ENCODE measurements around the gene LSM14A.
A peak's percentile ranks its signal among the peaks of the same experiment; 100 is the strongest.
"Not testable (repeated sequence)": the region's sequence is repeated elsewhere in the genome, so short reads cannot be mapped to it uniquely, and the experiment has no call there.

The LSM14A gene

GRCh38 chr19:34193439-34193838, 21.1 kb downstream of the LSM14A start:
- no peak for DNase-seq

- DNase-seq: no peak
Observed at GRCh38 chr19:34193876-34194275, 21.6 kb downstream of the LSM14A start.

- DNase-seq: no peak
Observed at GRCh38 chr19:34201133-34201532, 28.8 kb downstream of the LSM14A start.

- DNase-seq: not testable (repeated sequence)
Observed at GRCh38 chr19:34205324-34205723, 33.0 kb downstream of the LSM14A start.

- no peak for DNase-seq
Observed at GRCh38 chr19:34208291-34208884, 36.1 kb downstream of the LSM14A start.

- no peak for DNase-seq
Observed at GRCh38 chr19:34209726-34210125, 37.4 kb downstream of the LSM14A start.

GRCh38 chr19:34213283-34213682, 41.0 kb downstream of the LSM14A start:
- DNase-seq: no peak

GRCh38 chr19:34214040-34214439, 41.7 kb downstream of the LSM14A start:
- DNase-seq: no peak

GRCh38 chr19:34215006-34215665, 42.8 kb downstream of the LSM14A start:
- no peak for DNase-seq

GRCh38 chr19:34215666-34216038, 43.3 kb downstream of the LSM14A start:
- no peak for DNase-seq

- not testable (repeated sequence) for DNase-seq
Observed at GRCh38 chr19:34216745-34217219, 44.5 kb downstream of the LSM14A start.

GRCh38 chr19:34217952-34218817, 45.9 kb downstream of the LSM14A start:
- peak; percentile 77 for DNase-seq

GRCh38 chr19:34218818-34219164, 46.5 kb downstream of the LSM14A start:
- no peak for DNase-seq

GRCh38 chr19:34220472-34221063, 48.3 kb downstream of the LSM14A start:
- peak; percentile 70 for DNase-seq

- DNase-seq: no peak
Observed at GRCh38 chr19:34222386-34222785, 50.1 kb downstream of the LSM14A start.

GRCh38 chr19:34224996-34225658, 52.8 kb downstream of the LSM14A start:
- peak; percentile 75 for DNase-seq

GRCh38 chr19:34225659-34226015, 53.3 kb downstream of the LSM14A start:
- no peak for DNase-seq

- DNase-seq: peak; percentile 73
Observed at GRCh38 chr19:34226036-34226435, 53.7 kb downstream of the LSM14A start.

- no peak for DNase-seq
Observed at GRCh38 chr19:34228347-34228746, 56.0 kb downstream of the LSM14A start.

GRCh38 chr19:34228762-34229161, 56.5 kb downstream of the LSM14A start:
- DNase-seq: no peak

- DNase-seq: peak; percentile 61
Observed at GRCh38 chr19:34229721-34230120, 57.4 kb downstream of the LSM14A start.

GRCh38 chr19:34230820-34231219, 58.5 kb downstream of the LSM14A start:
- no peak for DNase-seq

GRCh38 chr19:34231439-34231838, 59.1 kb downstream of the LSM14A start:
- no peak for DNase-seq

All from activated CD4-positive, alpha-beta T cell treated with anti-CD3 and anti-CD28 coated beads, Interleukin-2, Interleukin-6, amounts not matched to agents 100 ng/mL and 50 ng/mL, durations not matched to agents 16 hours and 8 hours (primary cell).